ENCODE results near the gene PHEX.

DNA sequence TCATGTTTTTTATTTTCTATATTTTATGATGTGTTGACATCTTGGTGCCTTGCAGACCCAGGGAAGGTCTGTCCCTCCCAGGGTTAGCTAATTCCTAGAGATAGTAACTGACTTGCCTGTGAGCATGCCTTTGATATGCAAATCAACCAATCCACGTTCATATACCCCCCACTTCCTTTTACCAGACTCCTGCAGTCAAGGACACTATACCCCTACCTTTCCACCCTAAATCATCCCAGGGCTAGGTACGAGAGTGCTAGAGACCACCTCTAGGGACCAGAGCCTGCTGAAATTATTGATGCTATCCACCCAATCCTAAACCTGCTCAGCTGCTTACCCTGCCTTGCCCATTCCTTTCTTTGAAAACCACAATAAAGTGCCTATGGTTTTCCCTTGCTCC is 7.5 kb upstream of the PHEX start:
- TF ChIP-seq POLR2A (IDR thresholded peaks at IDR 0.05), result no peak
- no peak for TF ChIP-seq POLR2AphosphoS5 (IDR thresholded peaks at IDR 0.05)
- TF ChIP-seq, protein P1, sequence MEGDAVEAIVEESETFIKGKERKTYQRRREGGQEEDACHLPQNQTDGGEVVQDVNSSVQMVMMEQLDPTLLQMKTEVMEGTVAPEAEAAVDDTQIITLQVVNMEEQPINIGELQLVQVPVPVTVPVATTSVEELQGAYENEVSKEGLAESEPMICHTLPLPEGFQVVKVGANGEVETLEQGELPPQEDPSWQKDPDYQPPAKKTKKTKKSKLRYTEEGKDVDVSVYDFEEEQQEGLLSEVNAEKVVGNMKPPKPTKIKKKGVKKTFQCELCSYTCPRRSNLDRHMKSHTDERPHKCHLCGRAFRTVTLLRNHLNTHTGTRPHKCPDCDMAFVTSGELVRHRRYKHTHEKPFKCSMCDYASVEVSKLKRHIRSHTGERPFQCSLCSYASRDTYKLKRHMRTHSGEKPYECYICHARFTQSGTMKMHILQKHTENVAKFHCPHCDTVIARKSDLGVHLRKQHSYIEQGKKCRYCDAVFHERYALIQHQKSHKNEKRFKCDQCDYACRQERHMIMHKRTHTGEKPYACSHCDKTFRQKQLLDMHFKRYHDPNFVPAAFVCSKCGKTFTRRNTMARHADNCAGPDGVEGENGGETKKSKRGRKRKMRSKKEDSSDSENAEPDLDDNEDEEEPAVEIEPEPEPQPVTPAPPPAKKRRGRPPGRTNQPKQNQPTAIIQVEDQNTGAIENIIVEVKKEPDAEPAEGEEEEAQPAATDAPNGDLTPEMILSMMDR (IDR thresholded peaks at IDR 0.05), result no peak
